Left renal pelvis (tissue), 4 donors: Measurements from ENCODE around the gene DNAH17. TPM values are rescaled to one million over a fixed set of nuclear protein-coding genes. Genes with fewer than 3 reads are reported as not detected.

Experiments used
- DNase-seq, 4 donors: peaks; one replicate each; pipeline ENCODE4 v3.0.0-alpha.2; 2013; ENCODE audit warnings: low read depth in 4 of 4, low spot score in 3 of 4
- polyA plus RNA-seq, 4 donors: library from polyadenylated mRNA; unstranded; fragments of 120-200 nt; gene quantifications; one replicate each; pipeline ENCODE4 v1.2.1, GENCODE V29; 2013; ENCODE audit not compliant: insufficient read length in 4 of 4

DNAH17 gene, protein sequence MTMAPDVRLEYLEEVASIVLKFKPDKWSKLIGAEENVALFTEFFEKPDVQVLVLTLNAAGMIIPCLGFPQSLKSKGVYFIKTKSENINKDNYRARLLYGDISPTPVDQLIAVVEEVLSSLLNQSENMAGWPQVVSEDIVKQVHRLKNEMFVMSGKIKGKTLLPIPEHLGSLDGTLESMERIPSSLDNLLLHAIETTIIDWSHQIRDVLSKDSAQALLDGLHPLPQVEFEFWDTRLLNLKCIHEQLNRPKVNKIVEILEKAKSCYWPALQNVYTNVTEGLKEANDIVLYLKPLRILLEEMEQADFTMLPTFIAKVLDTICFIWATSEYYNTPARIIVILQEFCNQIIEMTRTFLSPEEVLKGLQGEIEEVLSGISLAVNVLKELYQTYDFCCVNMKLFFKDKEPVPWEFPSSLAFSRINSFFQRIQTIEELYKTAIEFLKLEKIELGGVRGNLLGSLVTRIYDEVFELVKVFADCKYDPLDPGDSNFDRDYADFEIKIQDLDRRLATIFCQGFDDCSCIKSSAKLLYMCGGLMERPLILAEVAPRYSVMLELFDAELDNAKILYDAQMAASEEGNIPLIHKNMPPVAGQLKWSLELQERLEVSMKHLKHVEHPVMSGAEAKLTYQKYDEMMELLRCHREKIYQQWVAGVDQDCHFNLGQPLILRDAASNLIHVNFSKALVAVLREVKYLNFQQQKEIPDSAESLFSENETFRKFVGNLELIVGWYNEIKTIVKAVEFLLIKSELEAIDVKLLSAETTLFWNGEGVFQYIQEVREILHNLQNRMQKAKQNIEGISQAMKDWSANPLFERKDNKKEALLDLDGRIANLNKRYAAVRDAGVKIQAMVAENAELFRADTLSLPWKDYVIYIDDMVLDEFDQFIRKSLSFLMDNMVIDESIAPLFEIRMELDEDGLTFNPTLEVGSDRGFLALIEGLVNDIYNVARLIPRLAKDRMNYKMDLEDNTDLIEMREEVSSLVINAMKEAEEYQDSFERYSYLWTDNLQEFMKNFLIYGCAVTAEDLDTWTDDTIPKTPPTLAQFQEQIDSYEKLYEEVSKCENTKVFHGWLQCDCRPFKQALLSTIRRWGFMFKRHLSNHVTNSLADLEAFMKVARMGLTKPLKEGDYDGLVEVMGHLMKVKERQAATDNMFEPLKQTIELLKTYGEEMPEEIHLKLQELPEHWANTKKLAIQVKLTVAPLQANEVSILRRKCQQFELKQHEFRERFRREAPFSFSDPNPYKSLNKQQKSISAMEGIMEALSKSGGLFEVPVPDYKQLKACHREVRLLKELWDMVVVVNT (N-terminal part only)
- polyA plus RNA-seq = 1 to 10 TPM; 1.5 to 4.8 (median 2.2) TPM

GRCh38 chr17:78577296-78577695 is at the start of gene DNAH17:
Gene DNAH17, minus strand, starts transcription at chr17:78577396. Its CDS starts 2,339 bp downstream, at chr17:78575057.
- DNase-seq = no peak

GRCh38 chr17:78624324-78625151 is 47.3 kb upstream of the DNAH17 start:
- no peak for DNase-seq

- DNase-seq = no peak
Measured at GRCh38 chr17:78623541-78623940, 46.3 kb upstream of the DNAH17 start.

GRCh38 chr17:78622491-78623265 is 45.5 kb upstream of the DNAH17 start:
- DNase-seq = no peak

GRCh38 chr17:78621720-78622490 is 44.7 kb upstream of the DNAH17 start:
- no peak for DNase-seq

DNA sequence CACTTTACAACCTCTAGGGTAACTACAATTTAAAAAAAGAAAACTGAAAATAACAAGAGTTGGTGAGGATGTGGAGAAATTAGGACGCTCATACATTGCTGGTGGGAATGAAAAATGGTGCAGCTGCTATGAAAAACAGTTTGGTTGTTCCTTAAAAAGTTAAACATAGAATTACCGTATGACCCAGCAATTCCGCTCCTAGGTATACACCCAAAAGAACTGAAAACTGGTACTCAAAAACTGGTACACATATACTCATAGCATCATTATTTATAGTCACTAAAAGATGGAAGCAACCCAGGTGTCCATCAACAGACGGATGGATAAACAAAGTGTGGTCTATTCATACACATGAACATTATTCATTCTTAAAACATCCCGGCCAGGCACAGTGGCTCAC is 42.9 kb upstream of the DNAH17 start:
- no peak for DNase-seq

- DNase-seq = no peak
Measured at GRCh38 chr17:78619334-78619733, 42.1 kb upstream of the DNAH17 start.

DNA sequence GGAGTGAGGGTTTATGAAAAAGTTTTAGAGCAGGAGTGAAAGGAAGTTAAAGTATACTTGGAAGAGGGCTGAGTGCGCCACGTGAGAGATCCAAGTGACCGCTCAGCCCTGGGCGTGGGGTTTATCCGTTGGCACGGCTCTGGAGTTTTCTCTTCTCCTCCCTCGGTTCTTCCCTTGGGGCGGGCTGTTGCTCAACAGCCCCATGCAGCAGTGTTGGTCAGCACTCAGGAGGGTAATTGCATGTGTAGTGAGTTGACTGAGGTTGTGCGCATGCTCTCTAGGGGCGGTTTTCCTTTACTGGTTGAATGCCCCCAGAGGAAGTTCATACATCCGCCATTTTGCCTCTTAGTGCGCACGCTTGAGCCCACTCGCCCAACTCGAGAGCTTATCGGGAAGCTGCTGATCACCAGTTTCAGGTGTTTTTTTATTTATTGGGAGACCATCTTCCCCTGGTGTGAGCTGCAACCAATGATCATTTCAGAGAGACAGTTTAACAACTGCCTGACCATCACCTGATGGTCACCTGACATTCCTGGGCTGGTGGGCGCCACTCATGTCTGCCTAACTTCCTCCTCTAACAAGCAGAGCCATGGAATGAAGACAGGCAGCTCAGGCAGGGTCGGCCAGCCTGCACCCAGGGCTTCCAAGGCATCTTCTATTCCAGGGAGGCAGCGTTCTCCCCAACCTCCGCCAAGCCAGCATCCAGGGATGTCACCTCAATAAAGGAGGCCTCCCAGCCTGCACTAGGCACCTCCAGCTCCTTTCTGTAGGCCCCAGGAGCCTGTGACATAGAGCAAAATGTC is 41.3 kb upstream of the DNAH17 start:
- no peak for DNase-seq

DNA sequence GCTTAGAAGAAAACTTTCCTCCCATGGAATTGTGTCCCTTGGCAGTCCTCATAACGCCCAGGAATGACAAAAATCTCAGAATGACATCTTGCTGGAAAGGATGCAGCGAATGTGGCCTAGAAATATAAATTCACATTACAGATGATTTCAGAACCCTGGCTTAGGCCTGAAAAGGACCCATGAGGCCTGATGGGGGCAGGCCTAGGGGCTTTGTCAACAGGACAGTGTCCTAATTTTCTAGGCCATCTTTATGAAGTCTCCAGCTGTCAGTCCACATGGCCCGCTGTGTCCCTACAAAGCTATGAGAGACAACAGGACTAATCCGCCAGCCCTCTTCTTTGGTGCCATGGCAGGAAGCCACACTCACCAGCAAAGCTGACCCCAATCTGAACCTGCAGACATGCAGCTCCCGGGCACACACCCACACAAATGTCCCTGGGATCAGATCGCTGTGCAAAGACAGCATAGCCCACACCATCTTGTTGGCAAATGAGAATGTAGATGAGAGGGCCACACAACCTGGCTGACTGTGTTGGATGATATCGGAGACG is 40.4 kb upstream of the DNAH17 start:
- no peak for DNase-seq

DNA sequence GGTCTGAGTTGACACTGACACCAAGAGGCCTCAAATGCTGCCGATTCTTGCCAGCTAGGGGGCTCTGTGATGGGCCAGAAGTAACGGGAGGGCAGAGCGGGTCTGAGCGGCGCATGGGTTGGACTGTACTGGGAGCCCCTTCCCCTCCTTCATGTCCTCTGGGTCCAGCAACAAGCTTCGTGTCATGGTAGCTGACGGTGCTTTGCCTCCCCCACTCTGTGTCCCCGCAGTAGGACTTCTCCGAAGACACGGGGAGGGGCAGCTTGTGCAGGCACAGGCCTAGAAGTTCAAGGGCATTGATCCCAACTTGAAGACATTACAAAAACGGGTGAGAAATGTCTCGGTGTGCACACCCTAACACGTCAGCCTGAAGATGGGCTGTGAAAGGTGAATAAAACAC is 39.8 kb upstream of the DNAH17 start:
- DNase-seq = no peak

DNA sequence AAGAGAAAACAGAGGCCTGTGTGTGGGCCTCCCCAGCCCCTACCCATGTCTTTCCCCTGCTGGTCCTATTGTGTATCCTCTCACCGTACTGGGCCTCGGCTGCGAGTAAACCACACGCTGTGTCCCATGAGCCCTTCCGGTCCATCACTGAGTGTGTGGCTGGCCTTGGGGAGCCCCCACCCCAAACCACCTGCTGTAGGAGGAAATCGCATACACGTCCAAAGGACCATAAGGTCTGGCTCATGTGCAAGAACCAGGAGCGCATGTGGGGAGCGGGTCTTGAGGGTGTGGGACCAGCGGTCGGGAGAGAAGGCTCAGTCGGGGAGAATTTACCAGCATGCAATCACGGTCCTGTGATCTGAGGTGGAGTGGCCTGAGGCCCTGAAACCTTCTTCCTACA is 38.4 kb upstream of the DNAH17 start:
- no peak for DNase-seq

DNA sequence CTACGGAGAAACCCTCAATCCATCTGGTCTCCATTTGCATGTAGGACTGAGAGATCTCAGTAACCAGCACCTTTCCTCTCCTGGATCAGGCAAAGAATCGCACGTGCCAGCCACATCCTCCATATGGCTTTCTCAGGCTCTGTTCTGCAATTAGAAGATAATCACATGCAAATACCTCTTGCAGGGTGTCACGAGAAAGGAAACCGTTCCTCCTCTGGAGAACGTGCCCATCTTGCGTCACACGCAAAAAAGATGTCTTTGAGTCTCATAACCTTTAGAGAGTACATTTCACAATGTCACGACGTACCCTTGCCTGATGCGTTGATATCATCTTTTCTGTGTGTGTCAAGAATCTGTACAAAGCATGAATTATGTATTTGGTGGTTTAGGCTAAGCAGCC is 36.2 kb upstream of the DNAH17 start:
- DNase-seq = no peak

DNA sequence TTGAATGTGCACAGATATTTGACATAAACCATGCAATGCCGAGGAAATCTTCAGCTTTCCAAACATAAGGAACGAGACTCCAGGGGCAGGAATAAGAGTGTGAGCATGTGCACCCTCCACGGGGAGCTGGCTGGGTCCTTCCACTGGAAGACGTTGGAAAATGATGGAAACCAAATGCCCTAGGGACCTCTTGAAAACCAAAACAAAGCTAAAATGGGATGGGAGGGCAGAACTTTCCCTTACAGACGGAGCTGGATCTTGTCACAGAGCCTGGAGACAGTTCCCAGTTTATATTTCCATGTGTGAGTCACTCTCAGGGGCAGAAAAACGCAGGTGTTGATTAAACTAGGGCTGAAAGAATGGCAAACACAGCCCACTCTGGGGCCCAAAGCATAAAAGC is 34.4 kb upstream of the DNAH17 start:
- no peak for DNase-seq

- no peak for DNase-seq
Measured at GRCh38 chr17:78610951-78611511, 33.8 kb upstream of the DNAH17 start.

DNA sequence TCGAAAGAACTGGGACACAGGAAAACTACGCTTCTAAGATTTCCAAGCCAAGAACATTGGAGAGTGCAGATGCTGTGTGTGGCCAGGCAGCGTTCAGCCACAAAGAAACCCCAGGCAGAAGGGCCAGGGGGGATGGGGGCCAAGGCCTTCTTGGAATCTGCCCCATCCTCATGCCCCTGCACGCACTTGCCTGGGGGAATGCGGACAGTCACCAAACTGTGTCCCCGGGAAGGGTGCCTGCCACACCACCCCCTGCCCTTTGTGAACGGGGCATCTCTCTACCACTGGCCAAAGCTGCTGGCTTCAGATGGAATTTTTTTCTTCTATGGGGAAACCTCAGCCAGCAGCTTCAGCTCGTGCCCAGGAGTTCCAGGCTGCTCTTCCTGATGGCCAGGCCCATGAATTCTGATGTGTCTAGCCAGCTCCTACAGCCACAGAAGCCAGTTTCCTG is 32.0 kb upstream of the DNAH17 start:
- DNase-seq = no peak

DNA sequence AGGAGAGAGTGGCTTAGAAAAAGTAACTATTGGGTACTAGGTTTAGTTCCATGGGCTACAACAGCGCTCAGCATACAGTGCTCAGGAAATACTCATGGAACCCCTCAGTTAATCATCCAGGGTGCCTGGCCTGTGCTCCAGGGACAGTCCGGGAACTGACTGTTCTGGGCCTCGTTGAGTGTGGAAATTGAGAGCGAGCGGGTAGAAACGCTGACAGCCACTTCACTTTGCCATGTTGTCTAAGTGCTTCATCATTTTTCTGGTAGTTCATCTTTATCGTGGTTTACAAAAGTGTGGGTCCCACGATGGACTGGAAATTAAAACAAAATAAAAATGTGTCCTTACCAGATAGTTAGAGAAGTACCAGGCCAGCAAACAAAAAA is 31.6 kb upstream of the DNAH17 start:
- DNase-seq = no peak
